HG03039 (cell line): Measurements from ENCODE around the gene SLC25A11.
"Not testable (repeated sequence)": the region's sequence is repeated elsewhere in the genome, so short reads cannot be mapped to it uniquely, and the experiment has no call there.

ENCODE experiments used
- ATAC-seq: cut with Tn5 transposase; IDR thresholded peaks from one replicate; pipeline ENCODE4 v1.9.1; 2021; ENCODE audit warnings: mild to moderate bottlenecking, moderate library complexity; ENCODE audit not compliant: unreplicated experiment

Gene SLC25A11

GRCh38 chr17:4920351-4921048 lies 19.3 kb downstream of the SLC25A11 start:
- no peak for ATAC-seq

GRCh38 chr17:4919511-4920047 lies 20.3 kb downstream of the SLC25A11 start:
- no peak for ATAC-seq

- not testable (repeated sequence) for ATAC-seq
Observed at GRCh38 chr17:4914551-4914950, 25.3 kb downstream of the SLC25A11 start.

- no peak for ATAC-seq
Observed at GRCh38 chr17:4913994-4914393, 25.9 kb downstream of the SLC25A11 start.

DNA sequence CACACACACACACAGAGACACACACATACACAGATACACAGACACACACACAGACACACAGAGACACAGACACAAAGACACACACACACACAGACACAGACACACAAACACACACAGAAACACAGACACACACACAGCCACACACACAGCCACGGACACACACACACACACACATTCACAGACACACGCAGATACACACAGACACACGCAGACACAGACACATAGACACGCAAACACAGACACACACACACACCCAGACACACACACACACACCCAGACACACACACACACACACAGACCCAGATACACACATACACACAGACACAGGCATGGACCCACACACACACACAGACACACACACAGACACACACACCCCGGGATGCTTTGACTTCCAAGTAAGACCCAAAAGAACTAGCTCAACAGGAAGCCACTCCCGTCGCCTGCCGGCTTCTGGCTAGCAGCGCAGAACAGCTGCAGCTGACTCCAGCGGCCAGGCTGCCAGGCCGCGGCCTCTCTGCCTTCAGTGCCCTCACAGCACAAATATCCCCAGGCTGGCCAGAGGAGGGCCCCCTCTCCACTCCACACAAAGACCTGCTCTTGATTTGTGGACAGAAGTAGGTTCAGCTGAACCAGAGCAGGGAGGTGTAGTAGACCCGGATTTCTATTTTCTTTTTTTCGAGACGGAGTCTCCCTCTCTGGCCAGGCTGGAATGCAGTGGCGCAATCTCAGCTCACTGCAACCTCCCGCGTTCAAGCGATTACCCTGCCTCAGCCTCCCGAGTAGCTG lies 30.9 kb downstream of the SLC25A11 start:
- ATAC-seq: no peak

DNA sequence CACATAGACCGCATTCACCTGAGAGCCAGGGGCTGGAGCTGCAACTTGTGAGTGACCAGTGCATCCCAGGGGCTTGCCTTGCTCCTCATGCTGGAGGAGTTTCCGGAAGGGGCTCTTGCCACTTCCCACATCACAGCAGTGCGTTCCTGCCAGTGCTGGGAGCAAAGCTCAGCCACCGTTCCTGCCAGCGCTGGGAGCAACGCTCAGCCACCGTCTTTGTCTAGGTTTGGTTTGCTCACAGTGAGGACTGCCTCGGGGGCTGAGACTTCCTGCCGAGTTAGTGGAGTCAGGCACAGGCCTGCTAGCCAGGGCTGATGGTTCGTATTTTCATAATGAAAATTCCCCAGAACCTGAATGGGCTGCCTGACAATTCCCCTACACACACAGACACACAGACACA lies 31.5 kb downstream of the SLC25A11 start:
- no peak for ATAC-seq

- ATAC-seq: not testable (repeated sequence)
Observed at GRCh38 chr17:4906642-4907041, 33.2 kb downstream of the SLC25A11 start.

DNA sequence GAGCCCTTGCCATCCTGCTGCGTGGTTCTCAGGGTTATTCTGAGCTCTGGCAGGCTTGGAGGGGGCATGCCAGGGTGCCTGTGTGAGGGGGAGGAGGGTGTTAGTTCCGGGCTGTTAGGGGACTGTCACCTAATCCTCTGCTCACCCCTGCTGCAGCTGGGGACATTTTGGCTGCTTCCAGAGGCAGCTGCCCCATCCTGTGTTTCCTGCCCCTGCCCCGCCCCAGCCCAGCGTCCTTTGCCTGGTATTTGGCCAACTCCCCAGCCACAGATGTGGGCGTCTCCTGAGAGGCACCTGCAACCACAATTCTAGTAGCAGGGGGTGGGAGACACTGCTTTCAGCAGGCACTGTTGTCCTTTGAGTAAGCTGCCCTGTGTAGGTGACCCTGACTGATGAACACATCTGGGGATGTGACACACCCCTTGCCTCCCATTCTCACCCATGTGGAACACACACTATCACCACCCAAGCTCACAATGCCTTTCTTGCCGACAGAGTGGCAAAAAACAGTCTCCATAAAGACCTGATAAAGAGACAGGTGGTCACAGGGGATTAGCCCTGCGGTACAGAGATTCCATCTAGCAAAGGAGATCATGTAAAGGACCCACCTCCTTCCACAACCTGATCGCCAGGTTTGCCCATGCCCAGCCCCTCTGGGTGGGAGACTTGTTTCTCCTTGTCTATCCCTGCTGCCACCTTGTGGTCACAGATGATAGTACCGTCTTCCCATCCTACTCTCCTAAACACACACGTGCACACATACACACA lies 36.6 kb downstream of the SLC25A11 start, which contains the start of gene CHRNE:
Gene CHRNE, minus strand, starts transcription at position 48 of the 768 bp plus-strand sequence. Its CDS starts 35 bp downstream, at position 13.
- no peak for ATAC-seq

DNA sequence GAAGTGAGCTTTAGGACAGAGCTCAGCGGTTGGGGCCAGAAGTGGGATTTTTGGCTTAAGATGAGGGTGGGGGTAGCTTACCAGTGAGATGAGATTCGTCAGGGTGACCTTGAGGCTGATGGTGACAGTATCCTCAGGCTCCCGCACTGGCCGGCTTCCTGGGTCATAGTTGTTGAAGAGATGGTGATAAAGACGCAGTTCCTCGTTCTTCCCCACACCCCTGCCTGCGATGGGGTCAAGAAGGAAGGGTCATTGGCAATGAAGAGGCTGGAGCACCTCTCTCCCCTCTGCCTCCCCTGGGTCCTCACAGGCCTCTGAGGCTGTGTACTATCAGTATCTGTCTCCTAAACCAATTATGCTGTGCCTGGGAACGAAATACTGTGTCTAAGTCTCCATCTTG lies 37.3 kb downstream of the SLC25A11 start:
- ATAC-seq: no peak

- no peak for ATAC-seq
Observed at GRCh38 chr17:4901648-4902344, 38.0 kb downstream of the SLC25A11 start.

DNA sequence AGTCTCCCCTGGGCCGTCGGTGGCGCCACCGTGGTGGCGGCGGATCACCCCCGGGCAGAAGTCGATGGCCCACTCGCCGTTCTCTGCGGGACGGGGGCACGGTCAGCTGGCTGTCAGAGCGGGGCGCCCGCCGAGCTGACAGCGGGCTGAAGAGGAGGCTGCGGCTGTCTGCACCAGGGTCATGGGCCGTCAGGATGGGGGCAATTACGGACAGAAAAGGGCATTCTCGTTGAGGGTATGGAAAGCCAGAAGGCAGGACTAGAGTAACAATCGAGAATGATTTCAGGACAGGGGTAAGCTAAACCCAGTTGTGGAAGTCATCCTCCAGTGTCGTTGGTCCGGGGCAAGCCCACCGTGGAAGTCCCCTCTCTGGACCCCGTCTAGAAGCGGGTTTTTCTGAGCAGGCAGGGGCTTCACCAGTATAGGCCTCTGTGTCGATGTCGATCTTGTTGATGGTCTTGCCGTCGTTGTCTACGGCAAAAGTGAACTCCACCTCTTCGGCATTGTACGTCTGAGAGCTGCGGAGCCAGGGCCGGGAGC lies 38.7 kb downstream of the SLC25A11 start:
- ATAC-seq: no peak

- ATAC-seq: no peak
Observed at GRCh38 chr17:4900231-4901107, 39.4 kb downstream of the SLC25A11 start.

GRCh38 chr17:4899341-4900230 lies 40.3 kb downstream of the SLC25A11 start, which contains the start of gene C17orf107:
Gene C17orf107 (plus strand): TSS chr17:4899536. CDS start chr17:4899763, 227 bp downstream.
- no peak for ATAC-seq

- ATAC-seq: no peak
Observed at GRCh38 chr17:4898927-4899326, 40.9 kb downstream of the SLC25A11 start.

GRCh38 chr17:4898351-4898750 lies 41.5 kb downstream of the SLC25A11 start:
- no peak for ATAC-seq

- ATAC-seq: no peak
Observed at GRCh38 chr17:4897785-4898184, 42.1 kb downstream of the SLC25A11 start.

DNA sequence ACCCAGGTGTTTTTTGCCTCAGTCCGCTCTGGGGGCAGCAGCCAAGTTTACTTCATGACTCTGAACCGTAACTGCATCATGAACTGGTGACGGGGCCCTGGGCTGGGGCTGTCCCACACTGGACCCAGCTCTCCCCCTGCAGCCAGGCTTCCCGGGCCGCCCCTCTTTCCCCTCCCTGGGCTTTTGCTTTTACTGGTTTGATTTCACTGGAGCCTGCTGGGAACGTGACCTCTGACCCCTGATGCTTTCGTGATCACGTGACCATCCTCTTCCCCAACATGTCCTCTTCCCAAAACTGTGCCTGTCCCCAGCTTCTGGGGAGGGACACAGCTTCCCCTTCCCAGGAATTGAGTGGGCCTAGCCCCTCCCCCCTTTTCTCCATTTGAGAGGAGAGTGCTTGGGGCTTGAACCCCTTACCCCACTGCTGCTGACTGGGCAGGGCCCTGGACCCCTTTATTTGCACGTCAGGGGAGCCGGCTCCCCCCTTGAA lies 42.6 kb downstream of the SLC25A11 start:
- no peak for ATAC-seq
